GM12878 (cell line): Measurements from ENCODE around the gene CHRDL2. TPM values are rescaled to one million over a fixed set of nuclear protein-coding genes. Genes with fewer than 3 reads are reported as not detected.

Source experiments
- ATAC-seq: fragments of 200-7000 bp; cut with Tn5 transposase; 3 replicates; pipeline ENCODE4 v1.9.1; 2020; ENCODE audit warnings: mild to moderate bottlenecking, moderate library complexity
- BruUV-seq: library from RNA; stranded (reverse); fragments of 400-500 nt; replicated peaks from 2 replicates; lab custom pipeline; 2021; lab: Mats Ljungman, UMichigan
- CTCF ChIA-PET: fragments of 300-600 bp; sonication (Branson Sonifier 250); formaldehyde crosslinking; extraction: SDS; loops from one replicate; lab custom pipeline; 2021; ENCODE audit warnings: inconsistent platforms; lab: Yijun Ruan, JAX
- POLR2A ChIA-PET: fragments of 350-600 bp; formaldehyde crosslinking; extraction: SDS; loops from one replicate; lab custom pipeline; 2021; ENCODE audit warnings: inconsistent platforms; lab: Charles Lee
- RAD21 ChIA-PET: fragments of 300-600 bp; sonication (Branson Sonifier 250); formaldehyde crosslinking; loops from one replicate; lab custom pipeline; 2023; ENCODE audit warnings: antibody characterized with exemption; ENCODE audit not compliant: unreplicated experiment; lab: Charles Lee
- SMC1A ChIA-PET: fragments of 300-600 bp; sonication (Branson Sonifier 250); formaldehyde crosslinking; loops from one replicate; lab custom pipeline; 2023; ENCODE audit not compliant: unreplicated experiment, uncharacterized antibody; lab: Charles Lee
- DNase-seq: peaks from one replicate; pipeline ENCODE4 v3.0.0-alpha.2; 2011; ENCODE audit warnings: low read depth, low spot score
- FAIRE-seq: peaks from 3 replicates; lab custom pipeline; 2011; peaks lifted over from hg19 to GRCh38; lab: Jason Lieb, UNC
- H2AFZ ChIP-seq: 2 replicates; pipeline ENCODE4 v1.6.0; 2011; ENCODE audit warnings: low read depth, low read length, control low read depth; ENCODE audit not compliant: control insufficient read depth
- H3K27ac ChIP-seq: 2 replicates; pipeline ENCODE4 v1.5.1; 2011; ENCODE audit warnings: control low read depth; ENCODE audit not compliant: control insufficient read depth, insufficient read depth
- H3K27me3 ChIP-seq, 2 experiments: replicated peaks in 1 of 2; 2 replicates each; pipeline versions ENCODE4 v1.6.0 to v1.6.1; 2011; ENCODE audit warnings: low read length in 1 of 2; ENCODE audit not compliant: control insufficient read depth in 2 of 2, insufficient read depth in 2 of 2
- H3K36me3 ChIP-seq, 2 experiments: 2 replicates each; pipeline ENCODE4 v1.5.1; 2011; ENCODE audit warnings: low read length in 1 of 2; ENCODE audit not compliant: control insufficient read depth in 2 of 2, insufficient read depth in 2 of 2
- H3K4me1 ChIP-seq: 2 replicates; pipeline ENCODE4 v1.6.1; 2011; ENCODE audit warnings: mild to moderate bottlenecking, low read length, moderate library complexity, mixed read lengths; ENCODE audit not compliant: control insufficient read depth, insufficient read depth
- H3K4me2 ChIP-seq: 2 replicates; pipeline ENCODE4 v1.6.0; 2011; ENCODE audit warnings: control low read depth; ENCODE audit not compliant: control insufficient read depth, insufficient read depth
- H3K4me3 ChIP-seq: fragments of 200-600 bp; sonication (generic); 2 replicates; pipeline ENCODE4 v1.5.1; 2016
- H3K79me2 ChIP-seq: 2 replicates; pipeline ENCODE4 v1.6.0; 2011; ENCODE audit warnings: low read length; ENCODE audit not compliant: control insufficient read depth, insufficient read depth
- H3K9ac ChIP-seq: 2 replicates; pipeline ENCODE4 v1.8.0; 2011; ENCODE audit warnings: low read length, control low read depth, mixed read lengths; ENCODE audit not compliant: control insufficient read depth, insufficient read depth
- H3K9me3 ChIP-seq: replicated peaks from 3 replicates; pipeline ENCODE4 v1.5.1; 2011; ENCODE audit warnings: mild to moderate bottlenecking, low read length; ENCODE audit not compliant: control insufficient read depth, insufficient read depth
- H4K20me1 ChIP-seq: 2 replicates; pipeline ENCODE4 v1.6.0; 2011; ENCODE audit not compliant: control insufficient read depth, insufficient read depth
- NFYA ChIP-seq: IDR thresholded peaks from 2 replicates; pipeline ENCODE4 v1.6.1; 2011; ENCODE audit warnings: low read depth, mild to moderate bottlenecking, low read length, improper control_type of control experiment, borderline replicate concordance
- NKRF ChIP-seq: fragments of 450-650 bp; conservative IDR thresholded peaks from 2 replicates; pipeline ENCODE4 v1.6.1; 2017; ENCODE audit warnings: mild to moderate bottlenecking, moderate library complexity
- WGBS: methylation state at CpG from one replicate; pipeline ENCODE4 v1.1.6; 2016; ENCODE audit warnings: low lambda C conversion rate; ENCODE audit not compliant: insufficient replicate concordance, insufficient coverage; ENCODE audit errors: missing lambda C conversion rate; 5-methylcytosine and 5-hydroxymethylcytosine counted together
- in situ Hi-C: fragments of 300-500 bp; cut with MboI; formaldehyde crosslinking; loops from 9 replicates; pipeline ENCODE4 v1.14.3; 2018; ENCODE audit warnings: mixed read lengths
- intact Hi-C: fragments of 100-400 bp; cut with micrococcal nuclease; formaldehyde crosslinking; loops from one replicate; pipeline ENCODE4 v1.14.2; 2022; ENCODE audit not compliant: unreplicated experiment
- polyA plus RNA-seq, 11 experiments: library from polyadenylated mRNA; depleted of rRNA in 4 of 11; unstranded in 6 of 11; stranded (reverse) in 5 of 11; fragments of >200 nt; fragmentation: Nextera tagmentation in 4 of 11; fragmentation: Illumina TruSeq in 1 of 11; extraction: Ambion mirVana in 4 of 11; extraction: Trizol in 1 of 11; gene quantifications; 1 replicate in 1 of 11; 2 replicates in 10 of 11; pipeline versions ENCODE4 v1.2.1 to v1.2.3, GENCODE V29; 2011 to 2016; ENCODE audit warnings: inconsistent platforms in 2 of 11, missing spikeins in 2 of 11, low read depth in 1 of 11
- total RNA-seq, 4 experiments: library from RNA; depleted of rRNA in 3 of 4; stranded (reverse); fragments of >200 nt in 3 of 4; fragmentation: Illumina TruSeq in 1 of 4; extraction: Trizol in 1 of 4; gene quantifications; 2 replicates each; pipeline versions ENCODE4 v1.2.1 to v1.2.3, GENCODE V29; 2013 to 2021
- TF ChIP-seq, protein P1 (sequence below): fragments of 150-350 bp; IDR thresholded peaks from 2 replicates; pipeline ENCODE4 v1.6.1; 2014; ENCODE audit warnings: mild to moderate bottlenecking, low read depth, low read length

The CHRDL2 gene
- total and polyA plus RNA-seq, 10 of the 15 experiments (the other 5 are each of a cell fraction or from before 2014, with no cell fraction given) = not detected

- in situ Hi-C loops = no loop called here
Measured at GRCh38 chr11:74671520-74672196, 59.6 kb downstream of the CHRDL2 start.

More at GRCh38 chr11:74671520-74672196, 59.6 kb downstream of the CHRDL2 start:
- 75% methylated on average over 10 of the region's 10 CpGs for WGBS
- Histone ChIP-seq H3K9me3 (no peaks in the 10 kb centered on the region), H2AFZ (no peak overlapping the region), H3K9ac (no peak overlapping the region), H3K4me2 (no peak overlapping the region), H3K4me1 (no peaks in the 10 kb centered on the region), H3K27me3 (no peaks in the 10 kb centered on the region), H3K36me3 (no peaks in the 10 kb centered on the region), H3K79me2 (no peaks in the 10 kb centered on the region), H3K4me3 (no peak overlapping the region), H4K20me1 (no peaks in the 10 kb centered on the region; the same call in 1 of the 2 replicates), H3K27ac (no peak overlapping the region)
- intact Hi-C loops = no loop called here
- ChIA-PET POLR2A (no interaction called here), CTCF (no interaction called here), RAD21 (no interaction called here), SMC1A (interaction anchor here (1.0 kb wide), 1 partner anchor 10 kb away, joined by 4 read pairs; no protein-coding TSS in a partner anchor)
- FAIRE-seq = no peak
- ATAC-seq = no peak
- DNase-seq = no peak
- TF ChIP-seq NFYA = no peak
- TF ChIP-seq, protein P1, sequence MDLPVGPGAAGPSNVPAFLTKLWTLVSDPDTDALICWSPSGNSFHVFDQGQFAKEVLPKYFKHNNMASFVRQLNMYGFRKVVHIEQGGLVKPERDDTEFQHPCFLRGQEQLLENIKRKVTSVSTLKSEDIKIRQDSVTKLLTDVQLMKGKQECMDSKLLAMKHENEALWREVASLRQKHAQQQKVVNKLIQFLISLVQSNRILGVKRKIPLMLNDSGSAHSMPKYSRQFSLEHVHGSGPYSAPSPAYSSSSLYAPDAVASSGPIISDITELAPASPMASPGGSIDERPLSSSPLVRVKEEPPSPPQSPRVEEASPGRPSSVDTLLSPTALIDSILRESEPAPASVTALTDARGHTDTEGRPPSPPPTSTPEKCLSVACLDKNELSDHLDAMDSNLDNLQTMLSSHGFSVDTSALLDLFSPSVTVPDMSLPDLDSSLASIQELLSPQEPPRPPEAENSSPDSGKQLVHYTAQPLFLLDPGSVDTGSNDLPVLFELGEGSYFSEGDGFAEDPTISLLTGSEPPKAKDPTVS = no peak
- no peak for TF ChIP-seq NKRF
- BruUV-seq = no TSS peak
